Stimulated activated CD8-positive, alpha-beta memory T cell treated with anti-CD3 and anti-CD28 coated beads, Interleukin-7, amount 100 ng/mL, for 4 hours (primary cell): ENCODE data around the gene AHNAK.

Experiments used
- DNase-seq, 2 donors: peaks; one replicate each; pipeline ENCODE4 v3.0.0-alpha.2; 2020; ENCODE audit warnings: low read depth in 2 of 2

AHNAK gene

GRCh38 chr11:62498492-62499286, 47.9 kb downstream of the AHNAK start:
- DNase-seq, result no peak

- no peak for DNase-seq
These were observed 48.6 kb downstream of the AHNAK start for GRCh38 chr11:62498031-62498430.

- no peak for DNase-seq
These were observed 49.3 kb downstream of the AHNAK start for GRCh38 chr11:62497132-62497801.

- DNase-seq, result no peak
These were observed 49.9 kb downstream of the AHNAK start for GRCh38 chr11:62496676-62497075.

GRCh38 chr11:62494246-62494645, 52.4 kb downstream of the AHNAK start:
- no peak for DNase-seq

- no peak for DNase-seq
These were observed 52.8 kb downstream of the AHNAK start for GRCh38 chr11:62493801-62494200.

GRCh38 chr11:62492586-62492985, 54.0 kb downstream of the AHNAK start:
- no peak for DNase-seq

- no peak for DNase-seq
These were observed 54.9 kb downstream of the AHNAK start for GRCh38 chr11:62491571-62492329.

- no peak for DNase-seq
These were observed 57.4 kb downstream of the AHNAK start for GRCh38 chr11:62489204-62489603.

- DNase-seq, result no peak
These were observed 58.7 kb downstream of the AHNAK start for GRCh38 chr11:62487738-62488551.

- no peak for DNase-seq
These were observed 59.5 kb downstream of the AHNAK start for GRCh38 chr11:62487136-62487535.

- DNase-seq, result no peak
These were observed 62.3 kb downstream of the AHNAK start for GRCh38 chr11:62484352-62484751.

GRCh38 chr11:62482753-62483152, 63.9 kb downstream of the AHNAK start:
- no peak for DNase-seq

- DNase-seq, result no peak
These were observed 66.9 kb downstream of the AHNAK start for GRCh38 chr11:62479631-62480201.

- no peak for DNase-seq
These were observed 68.7 kb downstream of the AHNAK start for GRCh38 chr11:62477927-62478326.

- no peak for DNase-seq
These were observed 74.3 kb downstream of the AHNAK start for GRCh38 chr11:62472063-62472884.

- DNase-seq, result no peak
These were observed 75.0 kb downstream of the AHNAK start for GRCh38 chr11:62471603-62472002.

GRCh38 chr11:62468577-62468976, 78.0 kb downstream of the AHNAK start:
- no peak for DNase-seq

- DNase-seq, result no peak
These were observed 80.2 kb downstream of the AHNAK start for GRCh38 chr11:62466444-62466843.

- no peak for DNase-seq
These were observed 82.0 kb downstream of the AHNAK start for GRCh38 chr11:62464655-62465054.
